CD14-positive monocyte (primary cell): ENCODE measurements around the gene WWOX. TPM values are rescaled to one million over a fixed set of nuclear protein-coding genes. Genes with fewer than 3 reads are reported as not detected.

Experiments
- DNase-seq, 3 donors: peaks; one replicate each; pipeline ENCODE4 v3.0.0-alpha.2; 2011 to 2022
- H2AFZ ChIP-seq: 2 replicates; pipeline ENCODE4 v1.6.0; 2012; ENCODE audit warnings: mild to moderate bottlenecking, low read depth, low read length, inconsistent platforms; ENCODE audit not compliant: insufficient read depth, poor library complexity, severe bottlenecking
- H3K27ac ChIP-seq, 2 donors: 1 replicate in 1 of 2; 2 replicates in 1 of 2; pipeline ENCODE4 v1.5.1; 2012 to 2013; ENCODE audit warnings: low read length in 2 of 2, control low read depth in 1 of 2, inconsistent platforms in 1 of 2, low read depth in 1 of 2, mild to moderate bottlenecking in 1 of 2
- H3K27me3 ChIP-seq, 2 donors: one replicate each; pipeline versions ENCODE4 v1.6.0 to v1.6.1; 2011 to 2013; ENCODE audit warnings: low read length in 2 of 2; ENCODE audit not compliant: control insufficient read depth in 2 of 2, insufficient read depth in 2 of 2
- H3K36me3 ChIP-seq, 2 donors: replicated peaks in 1 of 2; 1 replicate in 1 of 2; 2 replicates in 1 of 2; pipeline versions ENCODE4 v1.5.1 to v1.6.1; 2012 to 2013; ENCODE audit warnings: low read length in 2 of 2, control low read depth in 1 of 2, inconsistent platforms in 1 of 2, mild to moderate bottlenecking in 1 of 2; ENCODE audit not compliant: insufficient read depth in 2 of 2, control insufficient read depth in 1 of 2
- H3K4me1 ChIP-seq, 2 donors: 1 replicate in 1 of 2; 2 replicates in 1 of 2; pipeline versions ENCODE4 v1.5.1 to v1.6.1; 2012 to 2013; ENCODE audit warnings: low read length in 2 of 2, control low read depth in 1 of 2, inconsistent platforms in 1 of 2, mild to moderate bottlenecking in 1 of 2, moderate library complexity in 1 of 2; ENCODE audit not compliant: insufficient read depth in 2 of 2, control insufficient read depth in 1 of 2
- H3K4me2 ChIP-seq: replicated peaks from 2 replicates; pipeline ENCODE3; 2012; ENCODE audit warnings: low read length, moderate library complexity, mild to moderate bottlenecking; ENCODE audit not compliant: poor library complexity, severe bottlenecking; ENCODE audit errors: extremely low read depth
- H3K4me3 ChIP-seq, 3 experiments: fragments of 200-600 bp in 1 of 3; sonication (generic) in 1 of 3; replicated peaks in 1 of 3; 1 replicate in 2 of 3; 2 replicates in 1 of 3; pipeline ENCODE4 v1.5.1; 2011 to 2013; ENCODE audit warnings: low read length in 3 of 3, mild to moderate bottlenecking in 3 of 3, control low read depth in 2 of 3, low read depth in 2 of 3, inconsistent platforms in 1 of 3, moderate library complexity in 1 of 3
- H3K79me2 ChIP-seq: 2 replicates; pipeline ENCODE4 v1.6.0; 2012; ENCODE audit warnings: mild to moderate bottlenecking, control low read depth, inconsistent platforms, low read length, moderate library complexity; ENCODE audit not compliant: insufficient read depth
- H3K9ac ChIP-seq: 2 replicates; pipeline ENCODE4 v1.6.0; 2017; ENCODE audit warnings: low read length, mild to moderate bottlenecking; ENCODE audit not compliant: insufficient read depth, poor library complexity, severe bottlenecking
- H3K9me3 ChIP-seq, 2 donors: replicated peaks in 1 of 2; 1 replicate in 1 of 2; 2 replicates in 1 of 2; pipeline versions ENCODE4 v1.5.1 to v1.6.1; 2012 to 2013; ENCODE audit warnings: low read length in 2 of 2, control low read depth in 1 of 2; ENCODE audit not compliant: control insufficient read depth in 1 of 2, insufficient read depth in 1 of 2
- H4K20me1 ChIP-seq: 2 replicates; pipeline ENCODE4 v1.6.0; 2012; ENCODE audit warnings: mild to moderate bottlenecking, low read length, control low read depth, moderate library complexity; ENCODE audit not compliant: insufficient read depth
- H3K27ac Mint-ChIP-seq, 7 donors: one replicate each; pipeline ENCODE4 v1.8.0; 2020; ENCODE audit warnings: mild to moderate bottlenecking in 7 of 7, mixed read lengths in 7 of 7, moderate library complexity in 6 of 7, inconsistent platforms in 2 of 7
- H3K27me3 Mint-ChIP-seq, 3 donors: one replicate each; pipeline ENCODE4 v1.8.0; 2021 to 2022; ENCODE audit warnings: low read depth in 3 of 3, mild to moderate bottlenecking in 3 of 3, mixed read lengths in 3 of 3, moderate library complexity in 3 of 3, inconsistent platforms in 1 of 3
- H3K36me3 Mint-ChIP-seq, 2 donors: one replicate each; pipeline ENCODE4 v1.8.0; 2020; ENCODE audit warnings: mixed read lengths in 2 of 2, inconsistent platforms in 1 of 2, mild to moderate bottlenecking in 1 of 2
- H3K4me1 Mint-ChIP-seq: one replicate; pipeline ENCODE4 v1.8.0; 2020; ENCODE audit warnings: mild to moderate bottlenecking, mixed read lengths
- H3K4me3 Mint-ChIP-seq, 2 donors: one replicate each; pipeline ENCODE4 v1.8.0; 2020; ENCODE audit warnings: mild to moderate bottlenecking in 2 of 2, mixed read lengths in 2 of 2, moderate library complexity in 1 of 2
- H3K9me3 Mint-ChIP-seq, 7 donors: one replicate each; pipeline ENCODE4 v1.8.0; 2020 to 2022; ENCODE audit warnings: mixed read lengths in 7 of 7, mild to moderate bottlenecking in 6 of 7, moderate library complexity in 6 of 7, inconsistent platforms in 2 of 7
- WGBS: methylation state at CpG from one replicate; pipeline ENCODE4 v1.1.5; 2013; ENCODE audit warnings: missing lambda C conversion rate; ENCODE audit not compliant: insufficient coverage; 5-methylcytosine and 5-hydroxymethylcytosine counted together
- intact Hi-C, 2 donors: fragments of 100-400 bp; cut with micrococcal nuclease; formaldehyde crosslinking; loops; one replicate each; pipeline versions ENCODE4 v1.15.0 to v1.15.1; 2023
- polyA plus RNA-seq, 3 donors: library from polyadenylated mRNA; depleted of rRNA in 1 of 3; unstranded in 2 of 3; stranded (reverse) in 1 of 3; fragments of 300-500 nt in 2 of 3; fragments of >200 nt in 1 of 3; fragmentation: Illumina TruSeq in 2 of 3; gene quantifications; 1 replicate in 2 of 3; 2 replicates in 1 of 3; pipeline ENCODE4 v1.2.3, GENCODE V29; 2012 to 2021
- TF ChIP-seq, protein P1 (sequence below): fragments of 200-600 bp; IDR thresholded peaks from one replicate; pipeline ENCODE4 v1.8.0; 2022; ENCODE audit warnings: antibody characterized with exemption, mild to moderate bottlenecking

WWOX gene
- polyA plus RNA-seq, 3 donors, result 4.0 to 7.0 (median 6.3) TPM

DNA sequence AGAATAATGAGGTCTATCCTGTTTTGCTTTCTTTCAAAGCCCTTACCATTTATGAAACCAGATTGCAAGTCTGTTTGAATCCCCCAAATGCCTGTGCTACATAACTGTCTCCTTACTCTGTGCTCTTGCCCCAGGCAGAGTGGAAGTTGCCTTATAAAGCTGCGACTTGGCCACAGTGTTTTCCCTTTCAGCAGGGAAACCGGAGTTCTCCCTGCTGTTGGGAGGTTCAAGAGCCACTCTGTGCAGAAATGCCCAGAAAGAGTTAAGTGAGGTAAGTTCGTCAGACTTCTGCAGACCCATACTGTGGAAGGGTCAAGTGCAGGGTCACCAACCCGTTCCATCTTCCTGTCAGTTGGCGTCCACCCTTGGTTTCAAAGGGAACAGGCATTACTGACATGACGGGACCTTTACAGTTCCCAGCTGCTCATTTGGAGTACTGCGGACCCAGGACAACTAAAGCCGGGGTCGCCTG is 508.9 kb downstream of the WWOX start:
- 100% methylated on average over 8 of the region's 9 CpGs for WGBS
- Histone ChIP-seq H3K27ac (no peak overlapping the region), H2AFZ (no peak overlapping the region), H3K4me1 (no peaks in the 10 kb centered on the region), H3K36me3 (no peaks in the 10 kb centered on the region), H3K4me3 (no peak overlapping the region), H3K9ac (no peak overlapping the region), H3K79me2 (no peaks in the 10 kb centered on the region), H3K4me2 (no peak overlapping the region), H3K9me3 (no peaks in the 10 kb centered on the region), H3K27me3 (no peaks in the 10 kb centered on the region), H4K20me1 (no peaks in the 10 kb centered on the region)
- Mint-ChIP-seq H3K27me3 (peaks cover 1 to 5% (median 1%) of the 10 kb centered on the region in 3 donors), H3K27ac (no peak overlapping the region), H3K9me3 (peaks cover 0 to 2% (median 0%) of the 10 kb centered on the region in 7 donors), H3K36me3 (no peaks in the 10 kb centered on the region), H3K4me1 (peaks cover 2% of the 10 kb centered on the region), H3K4me3 (no peak overlapping the region)
- intact Hi-C loops, result no loop called here
- TF ChIP-seq, protein P1, sequence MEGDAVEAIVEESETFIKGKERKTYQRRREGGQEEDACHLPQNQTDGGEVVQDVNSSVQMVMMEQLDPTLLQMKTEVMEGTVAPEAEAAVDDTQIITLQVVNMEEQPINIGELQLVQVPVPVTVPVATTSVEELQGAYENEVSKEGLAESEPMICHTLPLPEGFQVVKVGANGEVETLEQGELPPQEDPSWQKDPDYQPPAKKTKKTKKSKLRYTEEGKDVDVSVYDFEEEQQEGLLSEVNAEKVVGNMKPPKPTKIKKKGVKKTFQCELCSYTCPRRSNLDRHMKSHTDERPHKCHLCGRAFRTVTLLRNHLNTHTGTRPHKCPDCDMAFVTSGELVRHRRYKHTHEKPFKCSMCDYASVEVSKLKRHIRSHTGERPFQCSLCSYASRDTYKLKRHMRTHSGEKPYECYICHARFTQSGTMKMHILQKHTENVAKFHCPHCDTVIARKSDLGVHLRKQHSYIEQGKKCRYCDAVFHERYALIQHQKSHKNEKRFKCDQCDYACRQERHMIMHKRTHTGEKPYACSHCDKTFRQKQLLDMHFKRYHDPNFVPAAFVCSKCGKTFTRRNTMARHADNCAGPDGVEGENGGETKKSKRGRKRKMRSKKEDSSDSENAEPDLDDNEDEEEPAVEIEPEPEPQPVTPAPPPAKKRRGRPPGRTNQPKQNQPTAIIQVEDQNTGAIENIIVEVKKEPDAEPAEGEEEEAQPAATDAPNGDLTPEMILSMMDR, result no peak
- no peak for DNase-seq

DNA sequence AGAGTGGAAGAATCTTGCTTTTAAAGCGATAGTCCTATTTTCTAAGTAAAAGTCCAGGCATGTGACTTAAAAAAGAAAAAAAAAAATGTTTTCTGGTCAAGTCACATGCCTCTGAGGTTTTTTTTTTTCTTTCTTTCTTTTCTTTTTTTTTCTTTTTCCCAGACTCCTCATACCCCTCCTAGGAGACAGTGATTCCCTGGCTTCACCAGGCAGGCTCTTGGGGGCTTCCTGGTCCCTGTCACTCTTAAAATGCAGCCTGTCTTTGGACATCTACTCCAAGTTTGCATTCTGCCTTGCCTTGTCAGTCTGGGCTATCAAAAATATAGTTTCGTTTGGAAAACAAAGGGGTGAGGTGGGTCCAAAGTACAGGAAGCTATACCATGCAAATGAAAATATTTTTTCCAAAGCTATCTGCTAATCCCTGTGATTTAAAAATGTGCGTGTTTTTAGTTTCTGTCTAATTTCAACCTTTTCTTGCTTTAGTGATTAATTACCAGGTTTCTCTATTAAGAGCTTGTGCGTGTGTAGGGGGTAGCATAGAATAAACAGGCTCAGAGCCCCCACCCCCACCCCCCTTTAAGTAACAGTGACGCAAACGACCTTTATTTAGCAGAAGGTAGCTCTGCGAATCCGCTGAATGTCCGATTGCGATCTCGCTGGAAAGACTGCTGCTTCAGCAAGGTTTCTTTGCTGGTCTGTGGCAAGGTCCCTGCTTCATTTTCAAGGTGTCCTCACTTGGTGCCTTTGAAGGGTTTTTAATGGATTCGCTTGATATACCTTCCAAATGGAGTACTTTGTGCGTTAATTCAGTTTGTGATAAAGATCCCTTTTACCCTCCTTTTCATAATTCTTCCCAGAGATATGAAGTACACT is 510.2 kb downstream of the WWOX start:
- Histone ChIP-seq H3K27ac (no peak overlapping the region), H3K9me3 (no peaks in the 10 kb centered on the region), H4K20me1 (no peaks in the 10 kb centered on the region), H3K79me2 (no peaks in the 10 kb centered on the region), H3K4me1 (no peaks in the 10 kb centered on the region), H3K9ac (no peak overlapping the region), H3K27me3 (no peaks in the 10 kb centered on the region), H3K36me3 (no peaks in the 10 kb centered on the region), H3K4me2 (no peak overlapping the region), H3K4me3 (no peak overlapping the region), H2AFZ (no peak overlapping the region)
- Mint-ChIP-seq H3K27me3 (peaks cover 1 to 5% (median 1%) of the 10 kb centered on the region in 3 donors), H3K9me3 (peaks cover 0 to 2% (median 0%) of the 10 kb centered on the region in 7 donors), H3K4me1 (peaks cover 2% of the 10 kb centered on the region), H3K4me3 (no peak overlapping the region), H3K27ac (no peak overlapping the region), H3K36me3 (no peaks in the 10 kb centered on the region)
- intact Hi-C loops, result no loop called here
- no peak for DNase-seq
- 91% methylated on average over 7 of the region's 13 CpGs for WGBS
- TF ChIP-seq, protein P1, result no peak
